HL-60/S4 treated with retinoic acid at 250 ng/mL for 4 days and 3 days (cell line): Measurements from ENCODE around the gene ADAM8.

Source experiments
- in situ Hi-C: fragments of 300-500 bp; cut with MboI; formaldehyde crosslinking; loops from 2 replicates; pipeline ENCODE4 v1.7.0; 2022; ENCODE audit warnings: low sequenced_read_pairs

The ADAM8 gene

GRCh38 chr10:133283931-133284330 lies 7.3 kb upstream of the ADAM8 start:
- in situ Hi-C loops: no loop called here

- in situ Hi-C loops: no loop called here
These were observed 6.2 kb upstream of the ADAM8 start for GRCh38 chr10:133282846-133283390.

- in situ Hi-C loops: no loop called here
These were observed 5.1 kb upstream of the ADAM8 start for GRCh38 chr10:133281628-133282372.

- in situ Hi-C loops: no loop called here
These were observed 4.4 kb upstream of the ADAM8 start for GRCh38 chr10:133281084-133281483.

- in situ Hi-C loops: no loop called here
These were observed 3.9 kb upstream of the ADAM8 start for GRCh38 chr10:133280391-133281059.

- in situ Hi-C loops: no loop called here
These were observed 2.9 kb upstream of the ADAM8 start for GRCh38 chr10:133279326-133280226.

GRCh38 chr10:133278577-133279265 lies 2.1 kb upstream of the ADAM8 start:
- in situ Hi-C loops: no loop called here

GRCh38 chr10:133277993-133278576 lies 1.4 kb upstream of the ADAM8 start:
- in situ Hi-C loops: no loop called here

- in situ Hi-C loops: no loop called here
These were observed 767 bp upstream of the ADAM8 start for GRCh38 chr10:133277277-133277992.

GRCh38 chr10:133276100-133276434 lies 601 bp downstream of the ADAM8 start:
- in situ Hi-C loops: no loop called here

- in situ Hi-C loops: no loop called here
These were observed 980 bp downstream of the ADAM8 start for GRCh38 chr10:133275684-133276092.

GRCh38 chr10:133274751-133275683 lies 1.7 kb downstream of the ADAM8 start:
- in situ Hi-C loops: no loop called here

GRCh38 chr10:133273534-133274143 lies 3.0 kb downstream of the ADAM8 start:
- in situ Hi-C loops: no loop called here

GRCh38 chr10:133272964-133273420 lies 3.7 kb downstream of the ADAM8 start:
- in situ Hi-C loops: no loop called here

GRCh38 chr10:133272301-133272963 lies 4.2 kb downstream of the ADAM8 start:
- in situ Hi-C loops: no loop called here

GRCh38 chr10:133271521-133272300 lies 5.0 kb downstream of the ADAM8 start:
- in situ Hi-C loops: no loop called here

- in situ Hi-C loops: no loop called here
These were observed 5.8 kb downstream of the ADAM8 start for GRCh38 chr10:133270773-133271297.
